Smooth muscle cell (in vitro differentiated cells): ENCODE measurements around the gene ITGB2. TPM values are rescaled to one million over a fixed set of nuclear protein-coding genes. Genes with fewer than 3 reads are reported as not detected.

Source experiments
- DNase-seq: peaks from one replicate; lab custom pipeline; 2025; ENCODE audit not compliant: unreplicated experiment; lab: John Stamatoyannopoulos, UW
- H2AFZ ChIP-seq: fragments of 200-600 bp; sonication (generic); 2 replicates; pipeline ENCODE4 v1.6.0; 2016; ENCODE audit warnings: antibody characterized with exemption, low read depth, mild to moderate bottlenecking
- H3F3A ChIP-seq: fragments of 200-600 bp; sonication (generic); 2 replicates; pipeline ENCODE4 v1.6.0; 2017; ENCODE audit warnings: antibody characterized with exemption, low read depth
- H3K27ac ChIP-seq: fragments of 200-600 bp; sonication (generic); 2 replicates; pipeline ENCODE4 v1.5.1; 2016; ENCODE audit warnings: low read depth, mild to moderate bottlenecking
- H3K27me3 ChIP-seq: fragments of 200-600 bp; sonication (generic); 2 replicates; pipeline ENCODE4 v1.6.1; 2016; ENCODE audit warnings: low read depth, mild to moderate bottlenecking
- H3K36me3 ChIP-seq: fragments of 200-600 bp; sonication (generic); 2 replicates; pipeline ENCODE4 v1.5.1; 2016; ENCODE audit warnings: low read depth
- H3K4me1 ChIP-seq: fragments of 200-600 bp; sonication (generic); 2 replicates; pipeline ENCODE4 v1.5.1; 2016; ENCODE audit warnings: low read depth
- H3K4me2 ChIP-seq: fragments of 200-600 bp; sonication (generic); 2 replicates; pipeline ENCODE4 v1.6.0; 2016; ENCODE audit warnings: mild to moderate bottlenecking
- H3K4me3 ChIP-seq: fragments of 200-600 bp; sonication (generic); 2 replicates; pipeline ENCODE4 v1.5.1; 2016; ENCODE audit warnings: mild to moderate bottlenecking
- H3K79me2 ChIP-seq: fragments of 200-600 bp; sonication (generic); 2 replicates; pipeline ENCODE4 v1.6.0; 2016; ENCODE audit warnings: low read depth, mild to moderate bottlenecking
- H3K9ac ChIP-seq: fragments of 200-600 bp; sonication (generic); 2 replicates; pipeline ENCODE4 v1.6.0; 2016; ENCODE audit warnings: low read depth
- H3K9me3 ChIP-seq: fragments of 200-600 bp; sonication (generic); replicated peaks from 2 replicates; pipeline ENCODE4 v1.5.1; 2016; ENCODE audit warnings: low read depth
- H4K20me1 ChIP-seq: fragments of 200-600 bp; sonication (generic); 2 replicates; pipeline ENCODE4 v1.6.0; 2016; ENCODE audit warnings: low read depth
- CTCF ChIP-seq: fragments of 200-600 bp; sonication (generic); IDR thresholded peaks from 2 replicates; pipeline ENCODE4 v1.5.1; 2017; ENCODE audit warnings: borderline replicate concordance, mild to moderate bottlenecking, antibody characterized with exemption; ENCODE audit not compliant: insufficient read depth, poor library complexity, severe bottlenecking
- WGBS: methylation state at CpG from one replicate; pipeline ENCODE4 v1.1.7; 2016; ENCODE audit warnings: low lambda C conversion rate; 5-methylcytosine and 5-hydroxymethylcytosine counted together
- polyA plus RNA-seq: library from polyadenylated mRNA; unstranded; fragments of >200 nt; fragmentation: Nextera tagmentation; extraction: Ambion mirVana; gene quantifications from 2 replicates; pipeline ENCODE4 v1.2.1, GENCODE V29; 2016
- total RNA-seq: library from RNA; depleted of rRNA; stranded (reverse); fragments of >200 nt; gene quantifications from 2 replicates; pipeline ENCODE4 v1.2.3, GENCODE V29; 2014

Gene ITGB2
- total and polyA plus RNA-seq, 2 experiments from 2014 or later, result 0.18 to 0.86 TPM

- H3K9me3 ChIP-seq, result no peaks in the 10 kb centered on the region
- no peak overlapping the region for H3K9ac ChIP-seq
- no peaks in the 10 kb centered on the region for H3K36me3 ChIP-seq
- no peaks in the 10 kb centered on the region for H3F3A ChIP-seq
- H4K20me1 ChIP-seq, result no peaks in the 10 kb centered on the region
- H3K4me1 ChIP-seq, result peaks cover 9% of the 10 kb centered on the region
- H3K4me2 ChIP-seq, result no peak overlapping the region
- H3K27ac ChIP-seq, result no peak overlapping the region
- no peaks in the 10 kb centered on the region for H3K27me3 ChIP-seq
- 91% methylated on average over 22 of the region's 22 CpGs for WGBS
- no peak for TF ChIP-seq CTCF
- no peak overlapping the region for H2AFZ ChIP-seq
- DNase-seq, result no peak
- H3K79me2 ChIP-seq, result no peaks in the 10 kb centered on the region
- H3K4me3 ChIP-seq, result no peak overlapping the region
Observed at GRCh38 chr21:44903689-44904088, 17.0 kb downstream of the ITGB2 start.

- Histone ChIP-seq H3K4me3 (no peak overlapping the region), H3K27ac (no peak overlapping the region), H3K9me3 (no peaks in the 10 kb centered on the region), H3K27me3 (no peaks in the 10 kb centered on the region), H3K36me3 (no peaks in the 10 kb centered on the region), H2AFZ (no peak overlapping the region), H3K4me1 (peaks cover 9% of the 10 kb centered on the region), H3F3A (no peaks in the 10 kb centered on the region), H3K79me2 (no peaks in the 10 kb centered on the region), H3K4me2 (no peak overlapping the region), H3K9ac (no peak overlapping the region), H4K20me1 (no peaks in the 10 kb centered on the region)
- DNase-seq, result no peak
- TF ChIP-seq CTCF, result no peak
- 95% methylated on average over 18 of the region's 18 CpGs for WGBS
Observed at GRCh38 chr21:44903050-44903685, 17.5 kb downstream of the ITGB2 start.

DNA sequence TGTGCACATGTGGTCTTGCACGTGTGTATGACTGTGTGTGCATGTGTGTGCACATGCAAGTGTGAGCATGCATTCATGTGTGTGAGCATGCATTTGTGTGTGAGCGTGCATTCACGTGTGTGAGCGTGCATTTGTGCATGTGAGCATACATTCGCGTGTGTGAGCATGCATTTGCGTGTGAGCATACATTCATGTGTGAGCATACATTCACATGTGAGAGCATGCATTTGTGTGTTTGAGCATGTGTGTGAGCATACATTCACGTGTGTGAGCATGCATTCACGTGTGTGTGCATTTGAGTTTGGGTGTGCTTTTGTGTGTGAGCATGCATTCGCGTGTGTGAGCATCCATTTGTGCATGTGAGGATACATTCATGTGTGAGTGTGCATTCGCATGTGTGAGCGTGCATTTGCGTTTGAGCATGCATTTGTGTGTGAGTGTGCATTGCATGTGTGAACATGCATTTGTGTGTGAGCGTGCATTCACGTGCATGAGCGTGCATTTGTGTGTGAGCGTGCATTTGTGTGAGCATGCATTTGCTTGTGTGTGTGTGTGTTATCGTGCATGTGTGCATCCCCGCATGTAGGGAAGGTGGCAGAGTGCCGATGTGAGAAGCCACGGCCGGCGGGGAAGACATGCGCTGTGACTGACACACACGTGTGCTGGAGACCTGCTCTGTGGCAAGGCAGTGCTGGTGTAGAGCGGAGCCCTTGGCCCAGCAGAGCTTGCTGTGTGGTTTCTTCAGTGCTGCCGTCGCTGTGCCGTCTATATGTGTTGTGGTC, 18.2 kb downstream of the ITGB2 start:
- DNase-seq, result no peak
- no peaks in the 10 kb centered on the region for H3F3A ChIP-seq
- TF ChIP-seq CTCF, result no peak
- no peaks in the 10 kb centered on the region for H3K9me3 ChIP-seq
- H3K4me1 ChIP-seq, result peaks cover 3% of the 10 kb centered on the region
- no peaks in the 10 kb centered on the region for H3K27me3 ChIP-seq
- no peaks in the 10 kb centered on the region for H3K36me3 ChIP-seq
- H4K20me1 ChIP-seq, result no peaks in the 10 kb centered on the region
- no peak overlapping the region for H3K4me2 ChIP-seq
- H2AFZ ChIP-seq, result no peak overlapping the region
- WGBS, result 97% methylated on average over 30 of the region's 30 CpGs
- no peaks in the 10 kb centered on the region for H3K79me2 ChIP-seq
- H3K9ac ChIP-seq, result no peak overlapping the region
- H3K4me3 ChIP-seq, result no peak overlapping the region
- no peak overlapping the region for H3K27ac ChIP-seq
